ENCODE results near the gene PLSCR5. TPM values are rescaled to one million over a fixed set of nuclear protein-coding genes. Genes with fewer than 3 reads are reported as not detected.

PLSCR5 gene
- total and polyA plus RNA-seq, 10 of the 15 experiments (the other 5 are each of a cell fraction or from before 2014, with no cell fraction given), result 0.06 TPM; not detected in 9

DNA sequence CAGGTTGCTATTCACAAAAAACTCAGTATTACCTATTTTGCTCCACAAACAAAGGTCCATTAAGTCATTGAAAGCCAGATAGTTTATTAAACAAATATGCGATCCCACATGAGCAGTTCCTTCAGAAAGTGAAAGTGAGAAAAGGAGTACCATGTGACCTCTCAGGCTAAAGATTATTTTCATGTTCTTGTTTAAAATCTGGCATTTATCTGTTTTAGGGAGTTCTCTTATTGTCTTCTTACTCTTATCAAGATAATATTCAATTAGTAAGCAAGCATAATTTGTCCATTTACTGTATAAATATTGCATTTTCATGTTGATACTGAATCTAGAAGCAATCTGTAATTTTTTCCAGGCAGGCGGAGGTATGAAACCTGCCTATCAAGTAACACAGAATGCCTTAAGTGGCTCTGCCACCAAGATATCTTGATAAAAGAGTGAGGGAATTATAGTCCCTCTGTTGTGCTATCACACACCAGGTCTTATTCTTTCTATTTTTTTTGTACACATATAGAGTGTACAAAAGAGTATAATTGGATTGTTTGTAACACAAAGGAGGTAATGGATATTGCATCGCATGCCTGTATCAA lies 20.1 kb upstream of the PLSCR5 start:
- no peak overlapping the region for H3K4me3 ChIP-seq
- no peak for DNase-seq (ENCODE audit: low read depth, low spot score)

DNA sequence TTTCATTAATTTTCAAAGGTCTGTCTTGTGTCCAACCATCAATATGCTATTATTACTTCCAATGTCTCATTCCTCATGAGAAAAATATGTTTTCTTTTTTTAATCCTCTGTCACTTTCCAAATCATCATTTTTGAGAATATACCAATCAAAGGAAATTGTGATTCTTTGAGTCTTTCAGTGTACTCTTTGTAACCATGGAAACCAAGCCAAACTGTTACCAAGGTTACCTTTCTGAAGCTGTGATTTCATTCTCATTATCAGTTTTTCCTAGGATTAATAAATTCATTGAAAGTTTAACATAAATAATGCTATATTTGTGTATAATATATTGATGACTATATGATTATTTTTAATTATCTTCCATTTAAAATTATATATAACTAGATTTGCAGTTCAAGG lies 16.6 kb upstream of the PLSCR5 start:
- ChIA-PET POLR2A (no interaction called here), CTCF (interaction anchor here (1.0 to 2.5 kb wide), 3 partner anchors 17 to 20 kb away, joined by 3 to 15 read pairs (median 7); no protein-coding TSS in a partner anchor), SMC1A (ENCODE audit: uncharacterized antibody, unreplicated experiment) (no interaction called here), RAD21 (ENCODE audit: unreplicated experiment) (no interaction called here)
- in situ Hi-C loops (cut with MboI), result no loop called here
- Histone ChIP-seq H3K4me2 (ENCODE audit: control insufficient read depth, insufficient read depth) (no peak overlapping the region), H3K27me3 (replicated peaks in 1 of 2; ENCODE audit: control insufficient read depth in 2 of 2, insufficient read depth in 2 of 2, low read length in 1 of 2) (no peaks in the 10 kb centered on the region), H3K36me3 (ENCODE audit: control insufficient read depth in 2 of 2, insufficient read depth in 2 of 2, low read length in 1 of 2) (no peaks in the 10 kb centered on the region), H3K4me1 (ENCODE audit: control insufficient read depth, insufficient read depth, low read length) (no peaks in the 10 kb centered on the region), H3K9ac (ENCODE audit: control insufficient read depth, insufficient read depth, low read length) (no peak overlapping the region), H3K4me3 (no peak overlapping the region), H3K79me2 (ENCODE audit: control insufficient read depth, insufficient read depth, low read length) (no peaks in the 10 kb centered on the region), H2AFZ (ENCODE audit: control insufficient read depth, low read depth, low read length) (no peak overlapping the region), H3K9me3 (replicated peaks; ENCODE audit: control insufficient read depth, insufficient read depth, low read length) (no peaks in the 10 kb centered on the region), H4K20me1 (ENCODE audit: control insufficient read depth, insufficient read depth) (no peaks in the 10 kb centered on the region), H3K27ac (ENCODE audit: control insufficient read depth, insufficient read depth) (no peak overlapping the region)
- FAIRE-seq (no peak), DNase-seq (ENCODE audit: low read depth, low spot score) (no peak), ATAC-seq (no peak)
- BruUV-seq (replicated peaks), result no TSS peak
- intact Hi-C loops (cut with micrococcal nuclease; ENCODE audit: unreplicated experiment), result no loop called here
- TF ChIP-seq NR2C2 (IDR thresholded peaks at IDR 0.05; ENCODE audit: borderline replicate concordance, control insufficient read depth, insufficient read length, low read depth), result no peak
- no peak for TF ChIP-seq ETV6 (conservative IDR thresholded peaks at IDR 0.05 in 1 of 2, IDR thresholded peaks at IDR 0.05 in 1 of 2; ENCODE audit: borderline replicate concordance in 1 of 2, low read depth in 1 of 2)
- TF ChIP-seq ZNF24 (IDR thresholded peaks at IDR 0.05), result no peak
- TF ChIP-seq, protein P1, sequence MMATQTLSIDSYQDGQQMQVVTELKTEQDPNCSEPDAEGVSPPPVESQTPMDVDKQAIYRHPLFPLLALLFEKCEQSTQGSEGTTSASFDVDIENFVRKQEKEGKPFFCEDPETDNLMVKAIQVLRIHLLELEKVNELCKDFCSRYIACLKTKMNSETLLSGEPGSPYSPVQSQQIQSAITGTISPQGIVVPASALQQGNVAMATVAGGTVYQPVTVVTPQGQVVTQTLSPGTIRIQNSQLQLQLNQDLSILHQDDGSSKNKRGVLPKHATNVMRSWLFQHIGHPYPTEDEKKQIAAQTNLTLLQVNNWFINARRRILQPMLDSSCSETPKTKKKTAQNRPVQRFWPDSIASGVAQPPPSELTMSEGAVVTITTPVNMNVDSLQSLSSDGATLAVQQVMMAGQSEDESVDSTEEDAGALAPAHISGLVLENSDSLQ (IDR thresholded peaks at IDR 0.05), result no peak
- TF ChIP-seq, protein P2, sequence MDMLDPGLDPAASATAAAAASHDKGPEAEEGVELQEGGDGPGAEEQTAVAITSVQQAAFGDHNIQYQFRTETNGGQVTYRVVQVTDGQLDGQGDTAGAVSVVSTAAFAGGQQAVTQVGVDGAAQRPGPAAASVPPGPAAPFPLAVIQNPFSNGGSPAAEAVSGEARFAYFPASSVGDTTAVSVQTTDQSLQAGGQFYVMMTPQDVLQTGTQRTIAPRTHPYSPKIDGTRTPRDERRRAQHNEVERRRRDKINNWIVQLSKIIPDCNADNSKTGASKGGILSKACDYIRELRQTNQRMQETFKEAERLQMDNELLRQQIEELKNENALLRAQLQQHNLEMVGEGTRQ (IDR thresholded peaks at IDR 0.05; ENCODE audit: borderline replicate concordance, low read depth, low read length), result no peak
- TF ChIP-seq TCF3 (IDR thresholded peaks at IDR 0.05; ENCODE audit: borderline replicate concordance, insufficient read depth, low read depth, low read length), result no peak
- no peak for TF ChIP-seq KDM1A (IDR thresholded peaks at IDR 0.05; ENCODE audit: borderline replicate concordance)
- no peak for TF ChIP-seq PAX8 (IDR thresholded peaks at IDR 0.05)
- no peak for TF ChIP-seq NRF1 (conservative IDR thresholded peaks at IDR 0.05; ENCODE audit: low read depth, low read length)
- TF ChIP-seq TARDBP (IDR thresholded peaks at IDR 0.05; ENCODE audit: borderline replicate concordance), result no peak
- no peak for TF ChIP-seq HDAC6 (IDR thresholded peaks at IDR 0.05; ENCODE audit: unreplicated experiment)
- no peak for TF ChIP-seq RB1 (IDR thresholded peaks at IDR 0.05; ENCODE audit: borderline replicate concordance)

More for the DNA sequence above, 20.1 kb upstream of the PLSCR5 start:
- FAIRE-seq, result no peak
- no TSS peak for BruUV-seq (replicated peaks)
- H3K9ac ChIP-seq (ENCODE audit: control insufficient read depth, insufficient read depth, low read length), result no peak overlapping the region
- intact Hi-C loops (cut with micrococcal nuclease; ENCODE audit: unreplicated experiment) (no loop called here), in situ Hi-C loops (cut with MboI) (no loop called here)
- ATAC-seq, result peak; percentile 61
- TF ChIP-seq IKZF1 (conservative IDR thresholded peaks at IDR 0.05), result no peak
- no peak for TF ChIP-seq ZNF274 (IDR thresholded peaks at IDR 0.05; ENCODE audit: insufficient read depth, insufficient read length)
- TF ChIP-seq RAD51 (IDR thresholded peaks at IDR 0.05), result peak; percentile 69
- no peaks in the 10 kb centered on the region for H3K36me3 ChIP-seq (ENCODE audit: control insufficient read depth in 2 of 2, insufficient read depth in 2 of 2, low read length in 1 of 2)
- no peaks in the 10 kb centered on the region for H3K79me2 ChIP-seq (ENCODE audit: control insufficient read depth, insufficient read depth, low read length)
- no peaks in the 10 kb centered on the region for H3K4me1 ChIP-seq (ENCODE audit: control insufficient read depth, insufficient read depth, low read length)
- no peak overlapping the region for H3K27ac ChIP-seq (ENCODE audit: control insufficient read depth, insufficient read depth)
- no peaks in the 10 kb centered on the region for H4K20me1 ChIP-seq (ENCODE audit: control insufficient read depth, insufficient read depth)
- H3K4me2 ChIP-seq (ENCODE audit: control insufficient read depth, insufficient read depth), result no peak overlapping the region
- SMC1A ChIA-PET (ENCODE audit: uncharacterized antibody, unreplicated experiment), result no interaction called here
- no peaks in the 10 kb centered on the region for H3K9me3 ChIP-seq (replicated peaks; ENCODE audit: control insufficient read depth, insufficient read depth, low read length)
- RAD21 ChIA-PET (ENCODE audit: unreplicated experiment), result no interaction called here
- CTCF ChIA-PET, result no interaction called here
- peak overlapping the region; percentile 18; the same call in 1 of the 2 replicates for H2AFZ ChIP-seq (ENCODE audit: control insufficient read depth, low read depth, low read length)
- WGBS (ENCODE audit: insufficient coverage, insufficient replicate concordance, low lambda C conversion rate, missing lambda C conversion rate), result 80% methylated on average over 3 of the region's 3 CpGs
- POLR2A ChIA-PET, result no interaction called here
- H3K27me3 ChIP-seq (replicated peaks in 1 of 2; ENCODE audit: control insufficient read depth in 2 of 2, insufficient read depth in 2 of 2, low read length in 1 of 2), result no peaks in the 10 kb centered on the region
